ENCODE measurements around the gene RABAC1.

- no peak for TF ChIP-seq POLR2A (IDR thresholded peaks at IDR 0.05; ENCODE audit: low read depth, low read length)
- no peak for TF ChIP-seq POLR2AphosphoS5 (IDR thresholded peaks at IDR 0.05; ENCODE audit: low read length)
- TF ChIP-seq, protein P1, sequence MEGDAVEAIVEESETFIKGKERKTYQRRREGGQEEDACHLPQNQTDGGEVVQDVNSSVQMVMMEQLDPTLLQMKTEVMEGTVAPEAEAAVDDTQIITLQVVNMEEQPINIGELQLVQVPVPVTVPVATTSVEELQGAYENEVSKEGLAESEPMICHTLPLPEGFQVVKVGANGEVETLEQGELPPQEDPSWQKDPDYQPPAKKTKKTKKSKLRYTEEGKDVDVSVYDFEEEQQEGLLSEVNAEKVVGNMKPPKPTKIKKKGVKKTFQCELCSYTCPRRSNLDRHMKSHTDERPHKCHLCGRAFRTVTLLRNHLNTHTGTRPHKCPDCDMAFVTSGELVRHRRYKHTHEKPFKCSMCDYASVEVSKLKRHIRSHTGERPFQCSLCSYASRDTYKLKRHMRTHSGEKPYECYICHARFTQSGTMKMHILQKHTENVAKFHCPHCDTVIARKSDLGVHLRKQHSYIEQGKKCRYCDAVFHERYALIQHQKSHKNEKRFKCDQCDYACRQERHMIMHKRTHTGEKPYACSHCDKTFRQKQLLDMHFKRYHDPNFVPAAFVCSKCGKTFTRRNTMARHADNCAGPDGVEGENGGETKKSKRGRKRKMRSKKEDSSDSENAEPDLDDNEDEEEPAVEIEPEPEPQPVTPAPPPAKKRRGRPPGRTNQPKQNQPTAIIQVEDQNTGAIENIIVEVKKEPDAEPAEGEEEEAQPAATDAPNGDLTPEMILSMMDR (IDR thresholded peaks at IDR 0.05 in 2 of 3, conservative IDR thresholded peaks at IDR 0.05 in 1 of 3; ENCODE audit: control insufficient read depth in 2 of 3, extremely low read depth in 1 of 3, insufficient read depth in 1 of 3, low read depth in 3 of 3, low read length in 3 of 3): no peak
- TF ChIP-seq BCL3 (IDR thresholded peaks at IDR 0.05; ENCODE audit: borderline replicate concordance, insufficient read depth, low read depth, low read length, poor library complexity, severe bottlenecking): no peak
- no peak for TF ChIP-seq RFX5 (IDR thresholded peaks at IDR 0.05; ENCODE audit: low read depth, low read length)
- TF ChIP-seq GABPA (IDR thresholded peaks at IDR 0.05; ENCODE audit: low read depth): no peak
- no peak for TF ChIP-seq TAF1 (IDR thresholded peaks at IDR 0.05; ENCODE audit: borderline replicate concordance, low read depth, low read length)
- no peak for TF ChIP-seq PRDM15 (CRISPR knock-in tag; IDR thresholded peaks at IDR 0.05)
- no peak for TF ChIP-seq JUNB (IDR thresholded peaks at IDR 0.05)
- no peak for TF ChIP-seq ZBTB33 (IDR thresholded peaks at IDR 0.05)
Observed at GRCh38 chr19:41960973-41961372, 1.9 kb upstream of the RABAC1 start.
